ENCODE results near the gene DMAC2L.

DMAC2L gene

GRCh38 chr14:50311972-50312733 lies at the start of gene DMAC2L, which contains the start of gene L2HGDH:
Gene DMAC2L, plus strand, starts transcription at chr14:50312324. Its CDS starts 9,164 bp downstream, at chr14:50321488.
Gene L2HGDH, minus strand, starts transcription at chr14:50312229. Its CDS starts 79 bp downstream, at chr14:50312150.
- H3K27me3 ChIP-seq (ENCODE audit: control insufficient read depth in 2 of 2, insufficient read depth in 2 of 2, low read length in 2 of 2): no peaks in the 10 kb centered on the region
- peak within 1 kb of the TSS; percentile 94 to 97 for H3K27ac ChIP-seq (ENCODE audit: low read depth in 2 of 2, low read length in 2 of 2)
- H3K36me3 ChIP-seq (ENCODE audit: control insufficient read depth in 2 of 2, insufficient read depth in 2 of 2, low read length in 2 of 2): no peaks in the 10 kb centered on the region
- H3K4me1 ChIP-seq (ENCODE audit: control insufficient read depth in 2 of 2, insufficient read depth in 2 of 2, low read length in 2 of 2): peaks cover 17% of the 10 kb centered on the region in 2 donors
- H3K4me3 ChIP-seq (ENCODE audit: low read length in 2 of 2): peak within 1 kb of the TSS; percentile 95 to 97
- H3K9me3 ChIP-seq (ENCODE audit: control insufficient read depth in 2 of 2, low read length in 2 of 2): no peaks in the 10 kb centered on the region
- H3K9ac ChIP-seq (ENCODE audit: low read depth in 1 of 2, low read length in 2 of 2): peak within 1 kb of the TSS; percentile 86 to 92

DNA sequence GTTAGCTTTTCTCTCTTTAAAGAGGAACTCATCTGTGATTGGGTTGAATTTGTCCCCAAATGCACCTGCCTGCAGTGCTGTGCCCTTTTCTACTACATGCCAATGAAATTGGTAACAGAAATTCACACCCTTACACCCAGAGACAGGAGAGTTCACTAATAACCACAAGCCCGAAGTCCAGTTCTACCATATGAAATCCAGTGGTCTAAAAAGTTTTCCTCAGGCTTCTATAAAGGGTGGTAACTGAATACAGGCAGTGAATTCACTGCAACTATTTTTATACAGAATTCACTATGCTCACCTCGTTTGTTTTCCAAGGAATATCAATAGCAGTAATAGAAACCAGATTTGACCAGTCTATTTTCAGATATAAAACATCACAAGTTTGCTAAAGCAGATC lies 49.3 kb upstream of the DMAC2L start:
- Histone ChIP-seq H3K4me3 (ENCODE audit: low read length in 2 of 2) (no peak overlapping the region), H3K9ac (ENCODE audit: low read depth in 1 of 2, low read length in 2 of 2) (no peak overlapping the region)

DNA sequence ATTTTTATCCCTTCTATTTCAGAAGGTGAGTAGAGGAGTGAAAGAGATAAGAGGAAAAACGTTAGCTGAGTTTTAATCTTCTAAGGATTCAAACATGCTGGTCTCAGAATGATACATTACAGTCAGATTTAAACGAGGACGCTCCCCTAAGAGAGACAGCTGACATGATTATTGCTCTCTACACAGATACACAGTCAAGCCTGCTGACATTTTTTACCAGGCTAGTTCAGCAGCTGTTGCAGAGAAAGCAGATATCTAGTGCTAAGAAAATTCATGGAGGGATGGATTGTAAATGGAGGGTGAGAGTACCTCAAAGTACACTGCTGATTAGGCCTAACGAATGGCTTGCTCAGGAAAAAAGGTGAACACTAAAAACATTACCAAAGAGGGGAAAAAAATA lies 48.8 kb upstream of the DMAC2L start:
- H3K36me3 ChIP-seq (ENCODE audit: control insufficient read depth in 2 of 2, insufficient read depth in 2 of 2, low read length in 2 of 2): no peaks in the 10 kb centered on the region

More for the DNA sequence above, 49.3 kb upstream of the DMAC2L start:
- Histone ChIP-seq H3K9me3 (ENCODE audit: control insufficient read depth in 2 of 2, low read length in 2 of 2) (no peaks in the 10 kb centered on the region), H3K4me1 (ENCODE audit: control insufficient read depth in 2 of 2, insufficient read depth in 2 of 2, low read length in 2 of 2) (no peaks in the 10 kb centered on the region), H3K27me3 (ENCODE audit: control insufficient read depth in 2 of 2, insufficient read depth in 2 of 2, low read length in 2 of 2) (no peaks in the 10 kb centered on the region), H3K27ac (ENCODE audit: low read depth in 2 of 2, low read length in 2 of 2) (no peak overlapping the region), H3K36me3 (ENCODE audit: control insufficient read depth in 2 of 2, insufficient read depth in 2 of 2, low read length in 2 of 2) (no peaks in the 10 kb centered on the region)

DNA sequence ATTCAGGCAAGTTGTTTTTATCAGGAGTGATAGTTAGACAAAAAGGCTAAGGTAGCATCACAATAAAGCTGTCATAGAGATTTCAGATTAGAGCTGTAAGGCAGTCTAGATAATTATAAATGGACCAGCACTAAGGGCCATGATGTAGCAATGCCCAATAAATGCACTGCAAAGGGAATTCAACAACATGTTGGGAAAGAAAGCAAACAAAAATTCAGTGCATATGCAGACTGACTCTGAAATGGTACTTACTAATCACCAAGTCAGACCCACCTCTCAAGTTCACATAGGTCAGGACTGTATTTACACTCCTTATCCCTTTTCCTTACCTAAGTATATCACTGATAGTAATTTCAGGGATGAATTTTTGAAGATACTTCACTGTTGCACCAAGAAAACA lies 47.1 kb upstream of the DMAC2L start:
- no peaks in the 10 kb centered on the region for H3K36me3 ChIP-seq (ENCODE audit: control insufficient read depth in 2 of 2, insufficient read depth in 2 of 2, low read length in 2 of 2)
- H3K9me3 ChIP-seq (ENCODE audit: control insufficient read depth in 2 of 2, low read length in 2 of 2): no peaks in the 10 kb centered on the region
- no peak overlapping the region for H3K4me3 ChIP-seq (ENCODE audit: low read length in 2 of 2)
- H3K27ac ChIP-seq (ENCODE audit: low read depth in 2 of 2, low read length in 2 of 2): no peak overlapping the region
- no peaks in the 10 kb centered on the region for H3K4me1 ChIP-seq (ENCODE audit: control insufficient read depth in 2 of 2, insufficient read depth in 2 of 2, low read length in 2 of 2)
- no peak overlapping the region for H3K9ac ChIP-seq (ENCODE audit: low read depth in 1 of 2, low read length in 2 of 2)
- no peaks in the 10 kb centered on the region for H3K27me3 ChIP-seq (ENCODE audit: control insufficient read depth in 2 of 2, insufficient read depth in 2 of 2, low read length in 2 of 2)

More for the DNA sequence above, 48.8 kb upstream of the DMAC2L start:
- H3K27ac ChIP-seq (ENCODE audit: low read depth in 2 of 2, low read length in 2 of 2): no peak overlapping the region
- no peak overlapping the region for H3K4me3 ChIP-seq (ENCODE audit: low read length in 2 of 2)
- no peaks in the 10 kb centered on the region for H3K27me3 ChIP-seq (ENCODE audit: control insufficient read depth in 2 of 2, insufficient read depth in 2 of 2, low read length in 2 of 2)
- H3K9me3 ChIP-seq (ENCODE audit: control insufficient read depth in 2 of 2, low read length in 2 of 2): no peaks in the 10 kb centered on the region
- no peaks in the 10 kb centered on the region for H3K4me1 ChIP-seq (ENCODE audit: control insufficient read depth in 2 of 2, insufficient read depth in 2 of 2, low read length in 2 of 2)
- H3K9ac ChIP-seq (ENCODE audit: low read depth in 1 of 2, low read length in 2 of 2): no peak overlapping the region

GRCh38 chr14:50270932-50271331 lies 41.2 kb upstream of the DMAC2L start:
- H3K9me3 ChIP-seq (ENCODE audit: control insufficient read depth in 2 of 2, low read length in 2 of 2): no peaks in the 10 kb centered on the region
- H3K36me3 ChIP-seq (ENCODE audit: control insufficient read depth in 2 of 2, insufficient read depth in 2 of 2, low read length in 2 of 2): no peaks in the 10 kb centered on the region
- no peak overlapping the region for H3K9ac ChIP-seq (ENCODE audit: low read depth in 1 of 2, low read length in 2 of 2)
- H3K4me1 ChIP-seq (ENCODE audit: control insufficient read depth in 2 of 2, insufficient read depth in 2 of 2, low read length in 2 of 2): no peaks in the 10 kb centered on the region
- no peaks in the 10 kb centered on the region for H3K27me3 ChIP-seq (ENCODE audit: control insufficient read depth in 2 of 2, insufficient read depth in 2 of 2, low read length in 2 of 2)
- H3K4me3 ChIP-seq (ENCODE audit: low read length in 2 of 2): no peak overlapping the region
- H3K27ac ChIP-seq (ENCODE audit: low read depth in 2 of 2, low read length in 2 of 2): no peak overlapping the region

- Histone ChIP-seq H3K27ac (ENCODE audit: low read depth in 2 of 2, low read length in 2 of 2) (no peak overlapping the region), H3K36me3 (ENCODE audit: control insufficient read depth in 2 of 2, insufficient read depth in 2 of 2, low read length in 2 of 2) (no peaks in the 10 kb centered on the region), H3K4me1 (ENCODE audit: control insufficient read depth in 2 of 2, insufficient read depth in 2 of 2, low read length in 2 of 2) (no peaks in the 10 kb centered on the region), H3K4me3 (ENCODE audit: low read length in 2 of 2) (no peak overlapping the region), H3K9me3 (ENCODE audit: control insufficient read depth in 2 of 2, low read length in 2 of 2) (no peaks in the 10 kb centered on the region), H3K9ac (ENCODE audit: low read depth in 1 of 2, low read length in 2 of 2) (no peak overlapping the region), H3K27me3 (ENCODE audit: control insufficient read depth in 2 of 2, insufficient read depth in 2 of 2, low read length in 2 of 2) (no peaks in the 10 kb centered on the region)
Observed at GRCh38 chr14:50272498-50272897, 39.6 kb upstream of the DMAC2L start.

- Histone ChIP-seq H3K36me3 (ENCODE audit: control insufficient read depth in 2 of 2, insufficient read depth in 2 of 2, low read length in 2 of 2) (no peaks in the 10 kb centered on the region), H3K9ac (ENCODE audit: low read depth in 1 of 2, low read length in 2 of 2) (no peak overlapping the region), H3K4me3 (ENCODE audit: low read length in 2 of 2) (no peak overlapping the region), H3K27ac (ENCODE audit: low read depth in 2 of 2, low read length in 2 of 2) (no peak overlapping the region), H3K4me1 (ENCODE audit: control insufficient read depth in 2 of 2, insufficient read depth in 2 of 2, low read length in 2 of 2) (no peaks in the 10 kb centered on the region), H3K9me3 (ENCODE audit: control insufficient read depth in 2 of 2, low read length in 2 of 2) (no peaks in the 10 kb centered on the region), H3K27me3 (ENCODE audit: control insufficient read depth in 2 of 2, insufficient read depth in 2 of 2, low read length in 2 of 2) (no peaks in the 10 kb centered on the region)
Observed at GRCh38 chr14:50285861-50286260, 26.3 kb upstream of the DMAC2L start.

- no peak overlapping the region for H3K9ac ChIP-seq (ENCODE audit: low read depth in 1 of 2, low read length in 2 of 2)
- H3K27me3 ChIP-seq (ENCODE audit: control insufficient read depth in 2 of 2, insufficient read depth in 2 of 2, low read length in 2 of 2): no peaks in the 10 kb centered on the region
- no peaks in the 10 kb centered on the region for H3K9me3 ChIP-seq (ENCODE audit: control insufficient read depth in 2 of 2, low read length in 2 of 2)
- no peaks in the 10 kb centered on the region for H3K4me1 ChIP-seq (ENCODE audit: control insufficient read depth in 2 of 2, insufficient read depth in 2 of 2, low read length in 2 of 2)
- no peak overlapping the region for H3K4me3 ChIP-seq (ENCODE audit: low read length in 2 of 2)
- no peaks in the 10 kb centered on the region for H3K36me3 ChIP-seq (ENCODE audit: control insufficient read depth in 2 of 2, insufficient read depth in 2 of 2, low read length in 2 of 2)
- H3K27ac ChIP-seq (ENCODE audit: low read depth in 2 of 2, low read length in 2 of 2): no peak overlapping the region
Observed at GRCh38 chr14:50288146-50288545, 24.0 kb upstream of the DMAC2L start.

DNA sequence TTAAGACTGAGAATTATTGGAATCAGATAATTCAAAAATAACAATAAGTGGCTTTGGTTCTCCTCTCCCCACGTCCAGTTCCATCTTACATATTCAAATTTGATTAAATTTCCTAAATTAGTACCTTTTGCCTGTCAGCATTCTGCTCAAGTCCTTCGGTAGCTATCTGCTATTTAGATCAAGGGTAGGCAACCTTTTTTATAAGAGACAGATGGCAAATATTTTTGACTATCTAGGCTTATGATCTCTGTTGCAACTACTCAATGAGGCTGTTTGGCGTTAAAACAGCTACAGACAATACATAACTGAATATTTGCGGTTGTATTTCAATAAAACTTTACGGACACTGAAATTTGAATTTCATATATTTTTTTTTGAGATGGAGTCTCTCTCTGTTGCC lies 21.8 kb upstream of the DMAC2L start:
- no peaks in the 10 kb centered on the region for H3K27me3 ChIP-seq (ENCODE audit: control insufficient read depth in 2 of 2, insufficient read depth in 2 of 2, low read length in 2 of 2)
- no peak overlapping the region for H3K9ac ChIP-seq (ENCODE audit: low read depth in 1 of 2, low read length in 2 of 2)
- H3K27ac ChIP-seq (ENCODE audit: low read depth in 2 of 2, low read length in 2 of 2): no peak overlapping the region
- H3K36me3 ChIP-seq (ENCODE audit: control insufficient read depth in 2 of 2, insufficient read depth in 2 of 2, low read length in 2 of 2): peaks cover 3 to 7% of the 10 kb centered on the region in 2 donors
- H3K4me1 ChIP-seq (ENCODE audit: control insufficient read depth in 2 of 2, insufficient read depth in 2 of 2, low read length in 2 of 2): no peaks in the 10 kb centered on the region
- no peaks in the 10 kb centered on the region for H3K9me3 ChIP-seq (ENCODE audit: control insufficient read depth in 2 of 2, low read length in 2 of 2)
- H3K4me3 ChIP-seq (ENCODE audit: low read length in 2 of 2): no peak overlapping the region

- H3K4me3 ChIP-seq (ENCODE audit: low read length in 2 of 2): no peak overlapping the region
- no peaks in the 10 kb centered on the region for H3K27me3 ChIP-seq (ENCODE audit: control insufficient read depth in 2 of 2, insufficient read depth in 2 of 2, low read length in 2 of 2)
- H3K9ac ChIP-seq (ENCODE audit: low read depth in 1 of 2, low read length in 2 of 2): no peak overlapping the region
- no peaks in the 10 kb centered on the region for H3K9me3 ChIP-seq (ENCODE audit: control insufficient read depth in 2 of 2, low read length in 2 of 2)
- no peak overlapping the region for H3K27ac ChIP-seq (ENCODE audit: low read depth in 2 of 2, low read length in 2 of 2)
- no peaks in the 10 kb centered on the region for H3K36me3 ChIP-seq (ENCODE audit: control insufficient read depth in 2 of 2, insufficient read depth in 2 of 2, low read length in 2 of 2)
- H3K4me1 ChIP-seq (ENCODE audit: control insufficient read depth in 2 of 2, insufficient read depth in 2 of 2, low read length in 2 of 2): no peaks in the 10 kb centered on the region
Observed at GRCh38 chr14:50299585-50299984, 12.5 kb upstream of the DMAC2L start.

Data from mucosa of rectum (tissue), 2 donors.